Thyroid gland (tissue), 4 donors: Measurements from ENCODE around the gene LAMA1. TPM values are rescaled to one million over a fixed set of nuclear protein-coding genes. Genes with fewer than 3 reads are reported as not detected.

Experiments
- DNase-seq, 2 donors: peaks; one replicate each; pipeline ENCODE4 v3.0.0-alpha.2; 2019
- H3K27ac ChIP-seq, 3 donors: fragments of 200-600 bp; sonication (generic); 1 replicate in 2 of 3; 2 replicates in 1 of 3; pipeline ENCODE4 v1.5.1; 2016 to 2019; ENCODE audit warnings: mild to moderate bottlenecking in 1 of 3, moderate library complexity in 1 of 3
- H3K27me3 ChIP-seq: fragments of 200-600 bp; sonication (generic); one replicate; pipeline ENCODE4 v1.5.1; 2019
- H3K36me3 ChIP-seq, 2 donors: fragments of 200-600 bp; sonication (generic); one replicate each; pipeline ENCODE4 v1.5.1; 2016 to 2019
- H3K4me1 ChIP-seq, 2 donors: fragments of 200-600 bp; sonication (generic); one replicate each; pipeline ENCODE4 v1.5.1; 2017 to 2019
- H3K4me3 ChIP-seq, 3 donors: fragments of 200-600 bp; sonication (generic); replicated peaks in 1 of 3; 1 replicate in 2 of 3; 2 replicates in 1 of 3; pipeline ENCODE4 v1.5.1; 2016; ENCODE audit warnings: mild to moderate bottlenecking in 1 of 3
- H3K9me3 ChIP-seq: fragments of 200-600 bp; sonication (generic); one replicate; pipeline ENCODE4 v1.5.1; 2017
- POLR2A ChIP-seq, 2 donors: fragments of 450-650 bp; IDR thresholded peaks; one replicate each; pipeline ENCODE4 v1.6.1; 2017; ENCODE audit warnings: antibody characterized with exemption in 2 of 2, mild to moderate bottlenecking in 2 of 2, moderate library complexity in 1 of 2
- WGBS, 2 donors: methylation state at CpG; one replicate each; pipeline ENCODE4 v1.1.5; 2017; 5-methylcytosine and 5-hydroxymethylcytosine counted together
- intact Hi-C: fragments of 100-400 bp; cut with DNase I; formaldehyde crosslinking; loops from one replicate; pipeline ENCODE4 v1.15.1; 2023
- total RNA-seq, 4 donors: library from RNA; depleted of rRNA; stranded (reverse); fragments of >200 nt; gene quantifications; one replicate each; pipeline ENCODE4 v1.2.3, GENCODE V29; 2016
- TF ChIP-seq, protein P1 (sequence below), 6 experiments: fragments of 200-600 bp in 3 of 6; fragments of 450-650 bp in 3 of 6; sonication (generic) in 3 of 6; IDR thresholded peaks; one replicate each; pipeline ENCODE4 v1.5.1; 2016 to 2019; ENCODE audit warnings: antibody characterized with exemption in 6 of 6, mild to moderate bottlenecking in 2 of 6, inconsistent platforms in 1 of 6, moderate library complexity in 1 of 6

LAMA1 gene
- total RNA-seq, 4 donors from 2014 or later, result 4.2 to 20.7 (median 15.2) TPM

GRCh38 chr18:7023063-7023580 is 94.5 kb downstream of the LAMA1 start:
- TF ChIP-seq, protein P1, sequence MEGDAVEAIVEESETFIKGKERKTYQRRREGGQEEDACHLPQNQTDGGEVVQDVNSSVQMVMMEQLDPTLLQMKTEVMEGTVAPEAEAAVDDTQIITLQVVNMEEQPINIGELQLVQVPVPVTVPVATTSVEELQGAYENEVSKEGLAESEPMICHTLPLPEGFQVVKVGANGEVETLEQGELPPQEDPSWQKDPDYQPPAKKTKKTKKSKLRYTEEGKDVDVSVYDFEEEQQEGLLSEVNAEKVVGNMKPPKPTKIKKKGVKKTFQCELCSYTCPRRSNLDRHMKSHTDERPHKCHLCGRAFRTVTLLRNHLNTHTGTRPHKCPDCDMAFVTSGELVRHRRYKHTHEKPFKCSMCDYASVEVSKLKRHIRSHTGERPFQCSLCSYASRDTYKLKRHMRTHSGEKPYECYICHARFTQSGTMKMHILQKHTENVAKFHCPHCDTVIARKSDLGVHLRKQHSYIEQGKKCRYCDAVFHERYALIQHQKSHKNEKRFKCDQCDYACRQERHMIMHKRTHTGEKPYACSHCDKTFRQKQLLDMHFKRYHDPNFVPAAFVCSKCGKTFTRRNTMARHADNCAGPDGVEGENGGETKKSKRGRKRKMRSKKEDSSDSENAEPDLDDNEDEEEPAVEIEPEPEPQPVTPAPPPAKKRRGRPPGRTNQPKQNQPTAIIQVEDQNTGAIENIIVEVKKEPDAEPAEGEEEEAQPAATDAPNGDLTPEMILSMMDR (IDR thresholded peaks at IDR 0.05), result no peak
- no peak for TF ChIP-seq POLR2A (IDR thresholded peaks at IDR 0.05)
- Histone ChIP-seq H3K36me3 (no peaks in the 10 kb centered on the region), H3K9me3 (no peaks in the 10 kb centered on the region), H3K27me3 (no peaks in the 10 kb centered on the region), H3K4me1 (no peaks in the 10 kb centered on the region), H3K27ac (no peak overlapping the region), H3K4me3 (no peak overlapping the region)
- intact Hi-C loops, result loop anchor here (10.0 kb wide), 1 partner anchor 98 kb away; no protein-coding TSS in a partner anchor
- 93 to 96% methylated on average over 15 to 19 of the region's 19 CpGs for WGBS, 2 donors
- DNase-seq, result no peak

- no peaks in the 10 kb centered on the region for H3K27me3 ChIP-seq
- TF ChIP-seq POLR2A (IDR thresholded peaks at IDR 0.05), result no peak
- TF ChIP-seq, protein P1 (IDR thresholded peaks at IDR 0.05), result peak in 5 of 6 experiments; percentile 21 to 74 (median 46)
- H3K4me3 ChIP-seq, result no peak overlapping the region
- no peak overlapping the region for H3K27ac ChIP-seq
- no peaks in the 10 kb centered on the region for H3K36me3 ChIP-seq
- no peaks in the 10 kb centered on the region for H3K9me3 ChIP-seq
- intact Hi-C loops, result loop anchor here (10.0 kb wide), 1 partner anchor 97 kb away; no protein-coding TSS in a partner anchor
- WGBS, 2 donors, result 65% methylated on average over 16 of the region's 16 CpGs
- H3K4me1 ChIP-seq, result no peaks in the 10 kb centered on the region
- DNase-seq, result peak; percentile 51 to 58
Observed at GRCh38 chr18:7021994-7022840, 95.4 kb downstream of the LAMA1 start.

DNA sequence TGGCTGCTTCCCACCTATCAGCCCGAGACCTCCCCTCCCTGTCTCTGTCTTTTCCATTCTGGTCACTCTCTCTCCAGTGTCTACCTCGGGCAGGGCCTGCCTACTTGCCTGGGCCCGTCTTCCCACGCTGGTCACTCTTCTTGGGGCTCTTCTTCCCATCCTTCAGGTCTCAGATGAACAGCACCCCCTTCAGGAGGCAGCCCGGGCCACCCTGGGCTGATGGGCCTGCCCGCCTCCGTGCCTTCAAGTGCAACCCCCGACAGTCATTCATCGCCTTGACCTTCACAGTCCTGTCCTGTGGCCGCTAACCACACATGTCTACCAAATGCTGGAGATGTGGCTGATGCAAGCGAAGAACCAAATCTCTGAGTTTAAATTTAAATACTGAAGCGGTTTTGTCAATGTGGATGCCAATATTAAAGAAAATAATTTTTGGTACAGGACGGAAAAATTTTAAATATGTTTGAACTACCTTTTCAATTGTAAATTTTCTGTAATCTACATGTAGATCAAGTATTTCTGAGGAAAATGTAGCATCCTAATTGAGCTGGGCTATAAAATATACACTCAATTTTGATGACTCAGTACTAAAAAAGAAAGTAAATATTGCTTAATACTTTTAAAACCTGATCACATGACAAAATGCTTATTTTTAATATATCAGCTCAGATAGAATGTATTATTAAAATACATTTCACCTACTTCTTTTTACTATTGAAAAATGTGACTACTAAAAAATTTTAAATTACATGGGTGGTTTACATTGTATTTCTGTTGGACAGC is 96.4 kb downstream of the LAMA1 start:
- 90 to 93% methylated on average over 13 of the region's 13 CpGs for WGBS, 2 donors
- intact Hi-C loops, result loop anchor here (10.0 kb wide), 1 partner anchor 96 kb away; no protein-coding TSS in a partner anchor
- H3K27me3 ChIP-seq, result no peaks in the 10 kb centered on the region
- H3K4me1 ChIP-seq, result no peaks in the 10 kb centered on the region
- TF ChIP-seq, protein P1 (IDR thresholded peaks at IDR 0.05), result no peak
- TF ChIP-seq POLR2A (IDR thresholded peaks at IDR 0.05), result no peak
- no peak overlapping the region for H3K4me3 ChIP-seq
- H3K9me3 ChIP-seq, result no peaks in the 10 kb centered on the region
- H3K36me3 ChIP-seq, result no peaks in the 10 kb centered on the region
- no peak overlapping the region for H3K27ac ChIP-seq
- DNase-seq, result no peak

DNA sequence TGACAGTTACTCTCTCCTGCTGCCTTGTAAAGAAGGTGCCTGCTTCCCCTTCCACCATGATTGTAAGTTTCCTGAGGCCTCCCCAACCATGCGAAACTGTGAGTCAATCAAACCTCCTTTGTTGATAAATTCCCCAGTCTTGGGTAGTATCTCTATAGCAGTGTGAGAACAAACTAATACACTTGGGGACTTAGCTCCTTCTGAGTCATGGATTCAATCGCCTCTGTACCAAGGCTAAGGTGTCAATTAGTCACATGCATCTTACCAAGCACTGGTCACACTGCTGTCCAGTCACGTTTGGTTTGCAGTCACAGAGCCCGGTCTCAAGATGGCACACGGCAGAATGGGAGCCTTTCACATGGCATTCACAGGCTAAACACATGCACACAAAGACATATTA is 100.6 kb downstream of the LAMA1 start:
- no peaks in the 10 kb centered on the region for H3K4me1 ChIP-seq
- H3K4me3 ChIP-seq, result no peak overlapping the region
- no peak for DNase-seq
- no peak overlapping the region for H3K27ac ChIP-seq
- WGBS, 2 donors, result 93 to 95% methylated on average over 5 of the region's 5 CpGs
- intact Hi-C loops, result no loop called here
- no peaks in the 10 kb centered on the region for H3K36me3 ChIP-seq
- no peaks in the 10 kb centered on the region for H3K27me3 ChIP-seq
- no peaks in the 10 kb centered on the region for H3K9me3 ChIP-seq
- no peak for TF ChIP-seq POLR2A (IDR thresholded peaks at IDR 0.05)
- TF ChIP-seq, protein P1 (IDR thresholded peaks at IDR 0.05), result no peak
